Measurements from ENCODE around the gene ERO1B. TPM values are rescaled to one million over a fixed set of nuclear protein-coding genes. Genes with fewer than 3 reads are reported as not detected.

The ERO1B gene
- total RNA-seq, 1 donor from 2014 or later, result 3.0 TPM

DNA sequence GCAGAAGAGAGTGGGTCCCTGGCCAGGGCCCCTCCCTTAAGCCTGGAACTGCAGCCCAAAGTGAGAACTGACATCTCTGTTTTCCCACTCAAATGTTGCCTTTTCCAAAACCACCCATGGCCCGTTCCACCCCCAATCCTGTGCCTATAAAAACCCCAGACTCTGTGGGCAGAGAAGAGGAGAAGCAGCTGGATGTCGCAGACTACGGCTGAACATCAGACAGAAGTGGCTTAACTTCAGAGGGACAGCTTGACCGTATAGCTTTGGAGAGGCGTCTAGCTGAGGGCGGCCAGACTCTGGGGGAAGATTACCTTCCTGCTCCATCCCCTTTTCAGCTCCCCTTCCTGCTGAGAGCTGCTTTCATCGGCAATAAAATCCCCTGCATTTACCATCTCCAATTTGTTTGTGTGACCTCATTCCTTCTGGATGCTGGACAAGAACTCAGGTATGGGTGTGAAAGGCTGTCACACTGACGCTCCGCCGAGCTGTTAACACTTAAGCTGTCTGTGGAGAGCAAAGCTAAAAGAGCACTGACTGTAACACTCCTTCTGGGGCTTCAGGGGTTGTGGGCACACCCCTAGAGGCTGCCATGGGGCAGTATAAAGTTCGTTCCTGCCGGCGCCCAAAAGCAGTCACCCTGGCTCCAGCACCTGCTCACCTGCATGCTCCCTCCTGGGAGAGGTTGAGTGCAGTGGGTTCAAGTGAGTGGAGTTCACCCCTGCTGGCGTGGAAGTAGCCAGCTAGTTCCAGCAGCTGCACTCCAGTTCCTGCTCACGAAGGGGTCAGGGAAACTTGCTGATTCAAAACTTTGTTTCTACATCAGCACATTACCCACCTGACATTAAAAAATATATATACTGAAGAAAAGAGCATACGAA lies 19.6 kb upstream of the ERO1B start:
- Mint-ChIP-seq H3K9me3 (ENCODE audit: unreplicated experiment) (no peaks in the 10 kb centered on the region), H3K27ac (ENCODE audit: unreplicated experiment) (no peak overlapping the region), H3K4me3 (ENCODE audit: unreplicated experiment) (no peak overlapping the region), H3K4me1 (ENCODE audit: low read depth, unreplicated experiment) (no peaks in the 10 kb centered on the region), H3K27me3 (ENCODE audit: unreplicated experiment) (peaks cover 3% of the 10 kb centered on the region), H3K36me3 (ENCODE audit: unreplicated experiment) (no peaks in the 10 kb centered on the region)
- no peak for DNase-seq
- TF ChIP-seq, protein P1, sequence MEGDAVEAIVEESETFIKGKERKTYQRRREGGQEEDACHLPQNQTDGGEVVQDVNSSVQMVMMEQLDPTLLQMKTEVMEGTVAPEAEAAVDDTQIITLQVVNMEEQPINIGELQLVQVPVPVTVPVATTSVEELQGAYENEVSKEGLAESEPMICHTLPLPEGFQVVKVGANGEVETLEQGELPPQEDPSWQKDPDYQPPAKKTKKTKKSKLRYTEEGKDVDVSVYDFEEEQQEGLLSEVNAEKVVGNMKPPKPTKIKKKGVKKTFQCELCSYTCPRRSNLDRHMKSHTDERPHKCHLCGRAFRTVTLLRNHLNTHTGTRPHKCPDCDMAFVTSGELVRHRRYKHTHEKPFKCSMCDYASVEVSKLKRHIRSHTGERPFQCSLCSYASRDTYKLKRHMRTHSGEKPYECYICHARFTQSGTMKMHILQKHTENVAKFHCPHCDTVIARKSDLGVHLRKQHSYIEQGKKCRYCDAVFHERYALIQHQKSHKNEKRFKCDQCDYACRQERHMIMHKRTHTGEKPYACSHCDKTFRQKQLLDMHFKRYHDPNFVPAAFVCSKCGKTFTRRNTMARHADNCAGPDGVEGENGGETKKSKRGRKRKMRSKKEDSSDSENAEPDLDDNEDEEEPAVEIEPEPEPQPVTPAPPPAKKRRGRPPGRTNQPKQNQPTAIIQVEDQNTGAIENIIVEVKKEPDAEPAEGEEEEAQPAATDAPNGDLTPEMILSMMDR (IDR thresholded peaks at IDR 0.05; ENCODE audit: partially characterized antibody, unreplicated experiment), result no peak

DNA sequence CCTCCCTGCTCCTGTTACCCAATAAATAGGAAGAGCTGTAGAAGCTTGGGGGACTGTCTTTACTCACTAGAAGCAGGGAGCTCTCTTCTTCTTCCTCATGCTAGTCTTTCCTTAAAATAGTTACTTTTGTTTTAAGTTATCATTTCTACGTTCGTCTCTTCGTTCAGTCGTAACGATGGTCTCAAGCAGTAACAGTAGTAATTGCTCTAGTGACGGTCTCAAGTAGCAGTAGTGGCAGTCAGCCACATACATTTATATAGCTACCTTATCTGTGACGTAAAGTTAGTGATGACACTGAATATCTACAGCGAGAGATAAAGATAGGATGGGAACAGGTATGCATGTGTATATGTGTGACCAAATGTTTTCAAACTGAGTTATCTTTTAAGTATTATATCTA lies 15.4 kb upstream of the ERO1B start:
- H3K9me3 Mint-ChIP-seq (ENCODE audit: unreplicated experiment), result no peaks in the 10 kb centered on the region
- TF ChIP-seq, protein P1 (IDR thresholded peaks at IDR 0.05; ENCODE audit: partially characterized antibody, unreplicated experiment), result no peak

DNA sequence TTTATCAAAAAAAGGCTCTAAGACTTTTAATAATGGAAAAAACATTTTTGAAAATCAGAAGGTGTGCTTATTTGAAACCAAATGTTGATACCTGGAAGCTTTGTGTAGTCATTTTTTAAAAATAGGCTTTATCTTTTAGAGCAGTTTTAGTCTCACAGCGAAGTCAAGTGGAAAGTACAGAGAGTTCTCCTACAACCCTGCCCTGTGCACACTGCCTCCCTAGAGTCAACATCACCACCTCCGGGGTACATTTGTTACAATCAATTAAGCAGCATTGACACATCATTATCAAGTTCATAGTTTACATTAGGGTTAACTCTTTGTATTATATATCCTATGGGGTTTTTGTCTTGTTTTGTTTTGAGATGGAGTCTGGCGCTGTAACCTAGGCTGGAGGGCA lies 10.7 kb upstream of the ERO1B start:
- Mint-ChIP-seq H3K9me3 (ENCODE audit: unreplicated experiment) (peaks cover 4% of the 10 kb centered on the region), H3K4me3 (ENCODE audit: unreplicated experiment) (no peak overlapping the region), H3K27ac (ENCODE audit: unreplicated experiment) (no peak overlapping the region), H3K36me3 (ENCODE audit: unreplicated experiment) (peaks cover 8% of the 10 kb centered on the region), H3K4me1 (ENCODE audit: low read depth, unreplicated experiment) (peaks cover 9% of the 10 kb centered on the region), H3K27me3 (ENCODE audit: unreplicated experiment) (no peaks in the 10 kb centered on the region)
- DNase-seq, result no peak
- TF ChIP-seq, protein P1 (IDR thresholded peaks at IDR 0.05; ENCODE audit: partially characterized antibody, unreplicated experiment), result no peak

More for the DNA sequence above, 15.4 kb upstream of the ERO1B start:
- Mint-ChIP-seq H3K36me3 (ENCODE audit: unreplicated experiment) (no peaks in the 10 kb centered on the region), H3K4me3 (ENCODE audit: unreplicated experiment) (no peak overlapping the region), H3K27ac (ENCODE audit: unreplicated experiment) (no peak overlapping the region), H3K27me3 (ENCODE audit: unreplicated experiment) (peaks cover 1% of the 10 kb centered on the region), H3K4me1 (ENCODE audit: low read depth, unreplicated experiment) (no peaks in the 10 kb centered on the region)
- no peak for DNase-seq

GRCh38 chr1:236289492-236290131 lies 7.9 kb upstream of the ERO1B start:
- TF ChIP-seq, protein P1 (IDR thresholded peaks at IDR 0.05; ENCODE audit: partially characterized antibody, unreplicated experiment), result no peak
- Mint-ChIP-seq H3K27me3 (ENCODE audit: unreplicated experiment) (no peaks in the 10 kb centered on the region), H3K9me3 (ENCODE audit: unreplicated experiment) (peaks cover 4% of the 10 kb centered on the region), H3K36me3 (ENCODE audit: unreplicated experiment) (peaks cover 8% of the 10 kb centered on the region), H3K4me1 (ENCODE audit: low read depth, unreplicated experiment) (peaks cover 9% of the 10 kb centered on the region), H3K4me3 (ENCODE audit: unreplicated experiment) (no peak overlapping the region), H3K27ac (ENCODE audit: unreplicated experiment) (no peak overlapping the region)
- no peak for DNase-seq

- no peak for DNase-seq
- Mint-ChIP-seq H3K9me3 (ENCODE audit: unreplicated experiment) (peaks cover 4% of the 10 kb centered on the region), H3K36me3 (ENCODE audit: unreplicated experiment) (peaks cover 8% of the 10 kb centered on the region), H3K27ac (ENCODE audit: unreplicated experiment) (no peak overlapping the region), H3K4me1 (ENCODE audit: low read depth, unreplicated experiment) (peaks cover 9% of the 10 kb centered on the region), H3K27me3 (ENCODE audit: unreplicated experiment) (no peaks in the 10 kb centered on the region), H3K4me3 (ENCODE audit: unreplicated experiment) (no peak overlapping the region)
- TF ChIP-seq, protein P1 (IDR thresholded peaks at IDR 0.05; ENCODE audit: partially characterized antibody, unreplicated experiment), result no peak
Measured at GRCh38 chr1:236288620-236288976, 6.8 kb upstream of the ERO1B start.
